ENCODE data around the gene ZNF14.
"Not testable (repeated sequence)": the region's sequence is repeated elsewhere in the genome, so short reads cannot be mapped to it uniquely, and the experiment has no call there.

ZNF14 gene

GRCh38 chr19:19746286-19747213 lies 13.6 kb upstream of the ZNF14 start:
- no peak for DNase-seq

GRCh38 chr19:19745496-19746285 lies 12.8 kb upstream of the ZNF14 start:
- no peak for DNase-seq

- DNase-seq = no peak
Measured at GRCh38 chr19:19744641-19745040, 11.7 kb upstream of the ZNF14 start.

- not testable (repeated sequence) for DNase-seq
Measured at GRCh38 chr19:19743921-19744320, 11.0 kb upstream of the ZNF14 start.

- DNase-seq = no peak
Measured at GRCh38 chr19:19743176-19743575, 10.3 kb upstream of the ZNF14 start.

- DNase-seq = no peak
Measured at GRCh38 chr19:19742773-19743172, 9.9 kb upstream of the ZNF14 start.

GRCh38 chr19:19741184-19741583 lies 8.3 kb upstream of the ZNF14 start:
- no peak for DNase-seq

GRCh38 chr19:19740755-19741154 lies 7.8 kb upstream of the ZNF14 start:
- DNase-seq = no peak

- no peak for DNase-seq
Measured at GRCh38 chr19:19738564-19738963, 5.7 kb upstream of the ZNF14 start.

- DNase-seq = no peak
Measured at GRCh38 chr19:19737559-19738332, 4.8 kb upstream of the ZNF14 start.

- DNase-seq = no peak
Measured at GRCh38 chr19:19721896-19722295, 11.0 kb downstream of the ZNF14 start.

GRCh38 chr19:19719798-19720197 lies 13.1 kb downstream of the ZNF14 start:
- no peak for DNase-seq

- DNase-seq = no peak
Measured at GRCh38 chr19:19711934-19712828, 20.7 kb downstream of the ZNF14 start.

GRCh38 chr19:19711306-19711933 lies 21.5 kb downstream of the ZNF14 start:
- no peak for DNase-seq

GRCh38 chr19:19710506-19710905 lies 22.4 kb downstream of the ZNF14 start:
- no peak for DNase-seq

- DNase-seq = no peak
Measured at GRCh38 chr19:19704836-19705235, 28.1 kb downstream of the ZNF14 start.

GRCh38 chr19:19700493-19700892 lies 32.4 kb downstream of the ZNF14 start:
- DNase-seq = not testable (repeated sequence)

GRCh38 chr19:19697589-19697988 lies 35.3 kb downstream of the ZNF14 start:
- DNase-seq = no peak

- DNase-seq = no peak
Measured at GRCh38 chr19:19696386-19696785, 36.5 kb downstream of the ZNF14 start.

GRCh38 chr19:19691683-19692082 lies 41.2 kb downstream of the ZNF14 start:
- DNase-seq = no peak

GRCh38 chr19:19689023-19689422 lies 43.9 kb downstream of the ZNF14 start:
- DNase-seq = not testable (repeated sequence)

- DNase-seq = no peak
Measured at GRCh38 chr19:19687090-19687489, 45.8 kb downstream of the ZNF14 start.

Data from CD4-positive, alpha-beta T cell treated with Interleukin-1 beta for 1 hour (primary cell).